H9 (cell line): Measurements from ENCODE around the gene GHRL. TPM values are rescaled to one million over a fixed set of nuclear protein-coding genes. Genes with fewer than 3 reads are reported as not detected.

ENCODE experiments used
- DNase-seq: peaks from one replicate; pipeline ENCODE4 v3.0.0-alpha.2; 2017
- H2AFZ ChIP-seq: one replicate; pipeline ENCODE4 v1.6.1; 2013; ENCODE audit warnings: mild to moderate bottlenecking, low read length, control low read depth, moderate library complexity
- H2AK5ac ChIP-seq: 2 replicates; pipeline ENCODE4 v1.6.1; 2013; ENCODE audit warnings: low read length, control low read depth, mixed read lengths; ENCODE audit not compliant: insufficient read length
- H2BK120ac ChIP-seq: one replicate; pipeline ENCODE4 v1.6.1; 2013; ENCODE audit warnings: low read depth, mild to moderate bottlenecking, low read length, control low read depth, inconsistent platforms; ENCODE audit not compliant: poor library complexity, severe bottlenecking
- H2BK12ac ChIP-seq: 2 replicates; pipeline ENCODE4 v1.6.1; 2013; ENCODE audit warnings: low read length, control low read depth, mixed read lengths, low read depth; ENCODE audit not compliant: insufficient read length
- H2BK15ac ChIP-seq: 2 replicates; pipeline ENCODE4 v1.6.1; 2013; ENCODE audit warnings: low read depth, low read length, control low read depth
- H2BK20ac ChIP-seq: one replicate; pipeline ENCODE4 v1.6.1; 2013; ENCODE audit warnings: low read depth, mild to moderate bottlenecking, low read length, control low read depth, inconsistent platforms; ENCODE audit not compliant: poor library complexity, severe bottlenecking
- H2BK5ac ChIP-seq: 2 replicates; pipeline ENCODE4 v1.6.1; 2013; ENCODE audit warnings: low read length, control low read depth, mixed read lengths; ENCODE audit not compliant: insufficient read length
- H3K14ac ChIP-seq: 2 replicates; pipeline ENCODE4 v1.6.1; 2013; ENCODE audit warnings: low read length, control low read depth; ENCODE audit not compliant: insufficient read depth
- H3K18ac ChIP-seq: 2 replicates; pipeline ENCODE4 v1.6.1; 2013; ENCODE audit warnings: low read depth, mild to moderate bottlenecking, mixed read lengths, low read length, control low read depth; ENCODE audit not compliant: insufficient read length
- H3K23ac ChIP-seq: 2 replicates; pipeline ENCODE4 v1.6.1; 2013; ENCODE audit warnings: low read length, control low read depth, mixed read lengths, low read depth; ENCODE audit not compliant: insufficient read length
- H3K23me2 ChIP-seq: 2 replicates; pipeline ENCODE4 v1.6.1; 2013; ENCODE audit warnings: low read depth, mild to moderate bottlenecking, mixed read lengths, low read length, control low read depth; ENCODE audit not compliant: insufficient read length, poor library complexity, severe bottlenecking
- H3K27ac ChIP-seq: 2 replicates; pipeline ENCODE4 v1.5.1; 2013; ENCODE audit warnings: low read length, control low read depth, mixed read lengths, low read depth; ENCODE audit not compliant: insufficient read length
- H3K27me3 ChIP-seq: 2 replicates; pipeline ENCODE4 v1.6.1; 2013; ENCODE audit warnings: low read length, control low read depth, inconsistent platforms; ENCODE audit not compliant: insufficient read depth
- H3K4ac ChIP-seq: 2 replicates; pipeline ENCODE4 v1.6.1; 2013; ENCODE audit warnings: low read depth, mild to moderate bottlenecking, control low read depth, inconsistent platforms, low read length, moderate library complexity
- H3K4me1 ChIP-seq: 2 replicates; pipeline ENCODE4 v1.6.1; 2013; ENCODE audit warnings: low read length, control low read depth, inconsistent platforms; ENCODE audit not compliant: insufficient read depth
- H3K4me2 ChIP-seq: 2 replicates; pipeline ENCODE4 v1.6.1; 2013; ENCODE audit warnings: low read length, control low read depth, mixed read lengths; ENCODE audit not compliant: insufficient read length, insufficient read depth
- H3K56ac ChIP-seq: 2 replicates; pipeline ENCODE4 v1.6.1; 2013; ENCODE audit warnings: low read depth, mild to moderate bottlenecking, mixed read lengths, low read length, control low read depth; ENCODE audit not compliant: insufficient read length
- H3K79me1 ChIP-seq: 2 replicates; pipeline ENCODE4 v1.6.1; 2013; ENCODE audit warnings: low read depth, mild to moderate bottlenecking, moderate library complexity, low read length, control low read depth, inconsistent platforms; ENCODE audit not compliant: insufficient read depth, poor library complexity, severe bottlenecking
- H3K79me2 ChIP-seq: 2 replicates; pipeline ENCODE4 v1.6.1; 2013; ENCODE audit warnings: low read length, control low read depth, inconsistent platforms; ENCODE audit not compliant: insufficient read depth
- H3K9ac ChIP-seq: 2 replicates; pipeline ENCODE4 v1.6.1; 2013; ENCODE audit warnings: low read length, control low read depth, mixed read lengths; ENCODE audit not compliant: insufficient read length; ENCODE audit errors: extremely low read depth
- H3K9me3 ChIP-seq: one replicate; pipeline ENCODE4 v1.6.1; 2013; ENCODE audit warnings: low read depth, low read length, inconsistent platforms; ENCODE audit not compliant: control insufficient read depth
- H3T11ph ChIP-seq: one replicate; pipeline ENCODE4 v1.6.1; 2013; ENCODE audit warnings: mild to moderate bottlenecking, low read length, control low read depth, inconsistent platforms
- H4K20me1 ChIP-seq: one replicate; pipeline ENCODE4 v1.6.1; 2013; ENCODE audit not compliant: control insufficient read depth, insufficient read length, insufficient read depth
- H4K5ac ChIP-seq: 2 replicates; pipeline ENCODE4 v1.6.1; 2013; ENCODE audit warnings: low read depth, mild to moderate bottlenecking, mixed read lengths, low read length, control low read depth; ENCODE audit not compliant: insufficient read length
- H4K8ac ChIP-seq: replicated peaks from 2 replicates; pipeline ENCODE4 v1.6.1; 2013; ENCODE audit warnings: low read length, control low read depth, mixed read lengths, low read depth; ENCODE audit not compliant: insufficient read length
- H4K91ac ChIP-seq: 2 replicates; pipeline ENCODE4 v1.6.1; 2013; ENCODE audit warnings: low read depth, mild to moderate bottlenecking, moderate library complexity, mixed read lengths, low read length, control low read depth; ENCODE audit not compliant: insufficient read length
- H3K27ac Mint-ChIP-seq, 3 experiments: 2 replicates in 2 of 3; 3 replicates in 1 of 3; pipeline ENCODE4 v1.8.0; 2020 to 2021; ENCODE audit warnings: mixed read lengths in 3 of 3, mild to moderate bottlenecking in 1 of 3, moderate library complexity in 1 of 3
- H3K27me3 Mint-ChIP-seq: 2 replicates; pipeline ENCODE4 v1.8.0; 2021; ENCODE audit warnings: low read depth, mild to moderate bottlenecking, moderate library complexity, mixed read lengths
- H3K36me3 Mint-ChIP-seq, 3 experiments: 2 replicates in 2 of 3; 3 replicates in 1 of 3; pipeline ENCODE4 v1.8.0; 2020 to 2021; ENCODE audit warnings: low read depth in 3 of 3, mixed read lengths in 3 of 3; ENCODE audit not compliant: insufficient read depth in 1 of 3
- H3K4me1 Mint-ChIP-seq, 2 experiments: 2 replicates each; pipeline ENCODE4 v1.8.0; 2020; ENCODE audit warnings: mixed read lengths in 2 of 2
- H3K4me3 Mint-ChIP-seq, 2 experiments: 2 replicates in 1 of 2; 3 replicates in 1 of 2; pipeline ENCODE4 v1.8.0; 2020 to 2021; ENCODE audit warnings: mild to moderate bottlenecking in 2 of 2, mixed read lengths in 2 of 2, moderate library complexity in 1 of 2
- H3K9me3 Mint-ChIP-seq, 2 experiments: 2 replicates in 1 of 2; 3 replicates in 1 of 2; pipeline ENCODE4 v1.8.0; 2020; ENCODE audit warnings: mild to moderate bottlenecking in 2 of 2, mixed read lengths in 2 of 2, moderate library complexity in 1 of 2
- WGBS: extraction: QIAGEN DNeasy Blood & Tissue Kit; methylation state at CpG from one replicate; pipeline ENCODE4 v1.1.7; 2013; ENCODE audit warnings: missing lambda C conversion rate, low lambda C conversion rate, mixed read lengths; ENCODE audit not compliant: insufficient read length; ENCODE audit errors: extremely low coverage; 5-methylcytosine and 5-hydroxymethylcytosine counted together
- total RNA-seq: library from RNA; stranded (reverse); gene quantifications from 2 replicates; pipeline ENCODE4 v1.2.1, GENCODE V29; 2021
- TF ChIP-seq, protein P1 (sequence below): fragments of 200-600 bp; sonication (generic); conservative IDR thresholded peaks from 3 replicates; pipeline ENCODE4 v1.8.0; 2021; ENCODE audit warnings: antibody characterized with exemption, mild to moderate bottlenecking

Gene GHRL
- total RNA-seq, 1 experiment from 2014 or later: 1.3 TPM

DNA sequence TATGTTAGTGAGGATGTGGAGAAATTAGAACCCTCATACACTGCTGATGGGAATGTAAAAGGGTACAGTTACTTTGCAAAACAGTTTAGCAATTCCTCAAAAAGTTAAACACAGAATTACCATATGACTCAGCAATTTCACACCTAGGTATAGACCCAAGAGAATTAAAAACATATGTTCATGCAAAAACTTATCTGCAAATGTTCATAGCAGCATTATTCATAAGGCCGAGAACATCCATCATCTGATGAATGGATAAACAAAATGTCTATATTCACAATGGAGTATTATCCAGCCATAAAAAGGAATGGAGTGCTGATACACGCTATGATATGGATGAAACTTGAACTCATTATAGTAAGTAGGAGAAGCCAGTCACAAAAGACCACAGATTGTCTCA is 17.8 kb upstream of the GHRL start:
- H3K79me2 ChIP-seq: no peaks in the 10 kb centered on the region
- no peak for DNase-seq
- no peak overlapping the region for H3K56ac ChIP-seq
- Mint-ChIP-seq H3K36me3 (peaks cover 27 to 92% (median 90%) of the 10 kb centered on the region in 3 experiments; a peak in 6 of 7 replicates), H3K27me3 (no peaks in the 10 kb centered on the region), H3K4me3 (no peak overlapping the region), H3K27ac (no peak overlapping the region; a peak in 1 of 7 replicates), H3K9me3 (no peaks in the 10 kb centered on the region), H3K4me1 (no peaks in the 10 kb centered on the region)
- H2BK20ac ChIP-seq: no peak overlapping the region
- H2AFZ ChIP-seq: no peak overlapping the region
- H3K4ac ChIP-seq: no peak overlapping the region
- no peak overlapping the region for H3T11ph ChIP-seq
- no peak overlapping the region for H2AK5ac ChIP-seq
- H4K91ac ChIP-seq: no peak overlapping the region
- H2BK5ac ChIP-seq: no peak overlapping the region
- no peak overlapping the region for H2BK15ac ChIP-seq
- H4K8ac ChIP-seq: no peak overlapping the region
- H3K14ac ChIP-seq: no peak overlapping the region
- no peak overlapping the region for H3K4me2 ChIP-seq
- H3K23ac ChIP-seq: no peak overlapping the region
- no peaks in the 10 kb centered on the region for H3K79me1 ChIP-seq
- no peak overlapping the region for H2BK120ac ChIP-seq
- H3K9ac ChIP-seq: no peak overlapping the region
- TF ChIP-seq, protein P1, sequence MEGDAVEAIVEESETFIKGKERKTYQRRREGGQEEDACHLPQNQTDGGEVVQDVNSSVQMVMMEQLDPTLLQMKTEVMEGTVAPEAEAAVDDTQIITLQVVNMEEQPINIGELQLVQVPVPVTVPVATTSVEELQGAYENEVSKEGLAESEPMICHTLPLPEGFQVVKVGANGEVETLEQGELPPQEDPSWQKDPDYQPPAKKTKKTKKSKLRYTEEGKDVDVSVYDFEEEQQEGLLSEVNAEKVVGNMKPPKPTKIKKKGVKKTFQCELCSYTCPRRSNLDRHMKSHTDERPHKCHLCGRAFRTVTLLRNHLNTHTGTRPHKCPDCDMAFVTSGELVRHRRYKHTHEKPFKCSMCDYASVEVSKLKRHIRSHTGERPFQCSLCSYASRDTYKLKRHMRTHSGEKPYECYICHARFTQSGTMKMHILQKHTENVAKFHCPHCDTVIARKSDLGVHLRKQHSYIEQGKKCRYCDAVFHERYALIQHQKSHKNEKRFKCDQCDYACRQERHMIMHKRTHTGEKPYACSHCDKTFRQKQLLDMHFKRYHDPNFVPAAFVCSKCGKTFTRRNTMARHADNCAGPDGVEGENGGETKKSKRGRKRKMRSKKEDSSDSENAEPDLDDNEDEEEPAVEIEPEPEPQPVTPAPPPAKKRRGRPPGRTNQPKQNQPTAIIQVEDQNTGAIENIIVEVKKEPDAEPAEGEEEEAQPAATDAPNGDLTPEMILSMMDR: no peak
- H4K5ac ChIP-seq: no peak overlapping the region
- no peaks in the 10 kb centered on the region; the same call in 1 of the 2 replicates for H3K4me1 ChIP-seq
- H3K23me2 ChIP-seq: no peaks in the 10 kb centered on the region
- H3K27me3 ChIP-seq: no peaks in the 10 kb centered on the region
- no peak overlapping the region for H3K27ac ChIP-seq
- no CpG with 5 or more reads among the region's 2 CpGs for WGBS
- H4K20me1 ChIP-seq: no peaks in the 10 kb centered on the region
- no peak overlapping the region for H3K18ac ChIP-seq
- H3K9me3 ChIP-seq: no peaks in the 10 kb centered on the region
- no peak overlapping the region for H2BK12ac ChIP-seq
